DMS114 treated with DMSO at 0.1 percent for 48 hours (cell line): ENCODE results near the gene GABRG3.
"Not testable (repeated sequence)": the region's sequence is repeated elsewhere in the genome, so short reads cannot be mapped to it uniquely, and the experiment has no call there.

Experiments
- DNase-seq: peaks from one replicate; lab custom pipeline; 2025; ENCODE audit not compliant: unreplicated experiment; lab: John Stamatoyannopoulos, UW

Gene GABRG3

DNA sequence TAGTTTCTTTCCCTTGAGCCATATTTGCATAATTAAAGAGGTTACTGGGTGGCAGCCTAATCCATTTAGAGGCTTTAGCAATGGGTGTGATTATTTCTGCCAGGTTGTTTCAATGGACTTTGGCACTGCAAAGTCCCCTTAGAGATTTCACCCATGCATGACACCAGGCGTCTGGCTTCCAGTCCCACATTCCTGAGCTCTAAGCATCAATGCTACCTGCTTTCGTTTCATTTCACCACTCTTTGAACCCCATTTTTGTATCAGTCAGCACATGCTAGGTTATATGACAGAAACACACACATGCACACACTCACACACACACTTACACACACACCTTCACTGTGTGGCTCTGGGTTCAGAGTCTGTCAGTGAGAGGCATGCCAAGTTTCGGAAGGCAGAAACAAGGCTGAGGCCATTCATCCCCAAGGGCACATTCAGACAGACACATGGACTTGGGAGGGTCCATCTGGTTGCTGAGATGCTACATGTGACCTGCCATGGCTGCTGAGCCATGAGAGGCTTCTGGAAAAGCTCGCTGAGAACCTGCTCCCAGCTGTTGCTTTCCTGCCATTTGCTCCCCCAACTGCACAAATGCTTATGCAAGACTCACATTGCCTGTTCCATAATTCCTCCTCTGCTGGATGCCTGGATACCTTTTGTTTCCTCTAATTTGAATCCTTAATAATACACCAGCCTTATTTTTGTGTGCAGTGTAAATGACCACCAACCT lies 354.1 kb downstream of the GABRG3 start:
- DNase-seq, result no peak

DNA sequence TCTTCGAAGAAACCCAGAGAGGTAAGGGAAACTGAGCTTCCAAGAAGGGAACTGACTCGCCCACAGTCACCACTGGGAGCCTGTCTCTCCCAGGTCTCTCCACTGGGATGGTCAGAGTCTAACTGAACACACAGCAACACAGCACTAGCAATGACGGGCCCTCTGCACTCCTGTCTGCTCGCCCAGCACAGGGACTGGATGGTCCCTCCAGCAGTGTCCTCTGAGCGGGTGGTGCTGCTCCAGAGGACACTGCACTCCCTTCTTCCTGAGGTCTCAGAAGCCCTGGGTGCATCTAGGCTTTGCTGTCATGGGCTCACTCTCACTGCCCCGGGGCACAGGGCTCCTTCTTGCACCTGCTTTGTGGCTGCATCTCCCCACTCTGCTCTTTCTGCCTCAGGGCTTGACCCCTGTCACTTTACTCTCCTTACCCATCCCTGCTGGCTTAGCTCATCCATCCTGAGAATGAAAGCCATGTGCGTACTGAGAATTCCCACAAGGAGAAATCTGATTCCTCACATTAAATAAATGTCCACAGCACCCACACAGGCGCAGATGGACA lies 356.6 kb downstream of the GABRG3 start:
- DNase-seq, result no peak

DNA sequence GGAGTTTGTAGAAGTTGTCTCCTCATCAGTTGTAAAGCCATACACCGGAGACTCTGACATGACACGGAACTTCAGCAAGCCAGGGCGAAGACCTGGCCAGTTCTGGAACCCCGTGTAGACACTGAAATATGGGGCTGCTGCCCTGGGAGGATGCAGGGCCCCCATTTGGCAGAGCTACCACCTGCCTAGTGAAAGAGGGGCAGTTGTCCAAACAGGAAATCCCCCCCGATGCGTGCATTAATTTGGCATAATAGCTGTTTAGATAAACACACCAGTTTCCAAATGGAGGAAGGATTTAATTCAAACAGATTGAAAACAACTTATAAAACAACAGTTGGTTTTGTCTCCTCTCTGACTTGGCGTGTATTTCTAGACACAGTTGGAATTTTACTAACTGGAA lies 357.2 kb downstream of the GABRG3 start:
- DNase-seq, result no peak

DNA sequence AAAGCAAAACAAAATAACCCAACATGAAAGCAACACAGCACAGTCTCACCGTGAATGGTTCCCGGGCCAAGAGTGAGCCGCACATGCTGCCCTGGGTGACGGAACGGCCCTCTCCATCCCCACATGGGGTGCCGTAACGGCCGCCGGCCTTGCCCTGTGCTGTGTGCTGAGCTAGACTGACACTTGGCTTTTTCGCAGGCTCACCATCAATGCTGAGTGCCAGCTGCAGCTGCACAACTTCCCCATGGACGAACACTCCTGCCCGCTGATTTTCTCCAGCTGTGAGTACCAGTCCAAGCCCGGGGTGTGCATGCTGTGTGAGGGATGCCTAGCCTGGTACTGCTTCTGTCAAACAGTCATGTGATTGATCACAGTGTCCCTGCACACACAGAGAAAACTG lies 357.6 kb downstream of the GABRG3 start:
- no peak for DNase-seq

DNA sequence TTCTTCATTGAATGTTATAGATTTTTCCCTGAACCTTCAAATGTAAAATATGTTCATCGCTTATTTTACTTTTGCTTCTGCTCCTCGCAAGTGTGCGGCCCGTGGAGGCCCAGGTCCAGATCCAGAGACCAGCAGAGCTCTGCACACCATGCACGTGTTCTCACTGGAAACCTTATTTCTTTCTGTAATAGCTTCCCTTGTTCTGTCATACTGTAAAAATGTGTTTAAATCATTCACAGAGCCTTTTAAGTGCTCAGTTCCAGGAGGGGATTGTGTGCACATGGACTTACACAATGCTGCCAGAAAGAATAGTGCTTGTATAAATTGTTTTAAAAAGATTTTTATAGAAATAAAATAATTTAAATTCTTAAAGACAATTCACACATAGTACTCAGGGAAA lies 359.3 kb downstream of the GABRG3 start:
- DNase-seq, result no peak

DNA sequence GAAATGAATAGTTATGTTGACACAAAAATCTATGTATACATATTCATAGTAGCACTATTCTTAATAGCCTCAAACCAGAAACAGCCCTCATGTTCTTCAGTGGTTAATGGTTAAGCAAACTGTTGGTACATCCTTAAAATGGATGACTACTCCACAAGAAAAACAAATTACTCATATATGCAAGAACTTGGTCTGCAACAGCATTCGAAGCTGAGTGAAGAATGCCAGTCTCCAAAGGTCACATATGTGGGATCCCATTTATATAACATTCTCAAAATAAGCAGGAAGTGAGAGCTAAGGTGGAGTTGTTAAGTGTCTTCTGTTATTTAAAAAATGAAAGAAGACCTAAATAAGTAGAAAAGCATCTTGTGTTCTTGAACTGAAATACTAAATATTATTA lies 365.7 kb downstream of the GABRG3 start:
- no peak for DNase-seq

DNA sequence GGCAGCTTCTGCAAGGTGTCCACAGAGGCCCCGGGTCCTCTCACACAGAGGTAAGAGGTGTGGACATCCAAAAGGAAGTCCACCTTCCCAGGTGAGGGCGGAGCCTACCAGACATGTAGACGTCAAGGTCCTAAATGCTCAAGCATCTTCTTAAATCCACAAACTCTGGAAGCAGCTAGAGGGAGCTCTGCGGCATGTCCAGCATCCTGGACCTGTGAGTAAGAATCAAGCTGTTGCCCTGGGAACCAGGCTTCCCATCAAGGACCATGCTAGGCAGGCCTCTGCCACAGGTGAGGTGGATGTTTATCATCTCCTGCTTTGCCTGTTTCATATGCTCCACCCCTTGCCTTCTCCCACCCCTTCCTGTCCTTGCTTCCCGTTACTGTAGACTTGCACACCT lies 368.2 kb downstream of the GABRG3 start:
- DNase-seq, result no peak

DNA sequence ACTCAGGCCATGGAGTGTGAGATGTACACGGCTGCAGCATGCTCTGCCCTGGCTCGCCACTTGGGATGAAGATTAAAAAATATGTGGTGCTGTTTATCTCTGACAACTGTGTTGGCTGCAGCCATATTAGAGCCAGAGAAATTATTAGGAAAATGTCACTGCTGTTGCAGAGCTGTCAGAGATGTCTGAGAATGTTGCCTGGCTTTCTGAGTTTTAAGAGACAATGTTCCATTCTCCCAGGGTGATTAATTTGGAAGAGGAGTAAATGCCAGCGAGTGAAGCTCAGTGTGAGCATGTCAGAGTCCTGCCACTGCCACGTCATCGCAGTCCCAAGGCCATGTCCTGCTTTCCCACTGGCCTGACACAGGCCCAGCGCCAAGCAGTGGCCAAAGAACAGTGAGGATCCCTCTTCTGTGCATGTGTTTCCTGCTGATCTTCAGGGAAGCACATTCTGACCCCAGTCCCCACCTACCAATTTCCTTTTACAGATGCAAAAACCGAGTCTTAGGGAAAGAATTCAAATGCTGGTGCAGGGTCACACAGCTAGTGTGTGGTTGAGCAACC lies 370.9 kb downstream of the GABRG3 start:
- no peak for DNase-seq

DNA sequence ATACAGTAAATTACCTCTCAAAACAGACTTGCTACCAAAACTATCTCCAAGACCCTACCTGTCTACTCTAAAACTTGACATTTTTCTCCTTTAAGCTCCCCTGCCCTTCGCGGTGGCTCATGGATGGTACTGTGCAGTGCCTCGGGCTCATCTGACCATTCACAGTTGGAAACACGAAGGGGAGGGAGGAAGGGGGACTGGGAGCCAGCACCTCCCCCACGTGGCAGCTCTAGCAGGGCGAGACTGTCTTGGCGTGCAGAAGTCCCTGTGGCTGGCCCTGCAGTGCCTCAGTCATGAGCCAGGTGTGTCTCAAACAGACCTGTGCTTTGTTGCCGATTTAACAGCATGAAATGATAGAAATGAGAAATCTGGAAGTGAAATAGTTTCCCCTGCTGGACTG lies 372.0 kb downstream of the GABRG3 start:
- DNase-seq, result no peak

DNA sequence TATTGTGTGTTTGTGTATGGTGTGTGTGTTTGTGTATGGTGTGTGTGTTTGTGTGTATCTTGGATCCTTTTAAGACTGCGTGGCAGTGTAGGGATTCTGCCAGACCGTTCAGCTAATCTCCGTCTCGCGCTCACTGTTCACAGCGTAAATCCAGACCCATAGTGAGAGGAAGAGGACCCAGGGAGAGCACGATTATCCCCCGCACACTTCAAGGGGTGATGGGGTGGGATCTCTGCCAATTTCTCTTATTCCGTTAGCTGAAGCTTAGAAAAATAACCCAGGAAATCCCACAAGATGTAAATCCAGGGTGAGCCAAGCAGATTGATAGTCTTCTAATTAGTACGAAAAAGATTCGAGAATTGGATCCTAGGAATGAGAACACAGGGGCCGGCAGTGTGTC lies 381.2 kb downstream of the GABRG3 start:
- DNase-seq, result no peak

DNA sequence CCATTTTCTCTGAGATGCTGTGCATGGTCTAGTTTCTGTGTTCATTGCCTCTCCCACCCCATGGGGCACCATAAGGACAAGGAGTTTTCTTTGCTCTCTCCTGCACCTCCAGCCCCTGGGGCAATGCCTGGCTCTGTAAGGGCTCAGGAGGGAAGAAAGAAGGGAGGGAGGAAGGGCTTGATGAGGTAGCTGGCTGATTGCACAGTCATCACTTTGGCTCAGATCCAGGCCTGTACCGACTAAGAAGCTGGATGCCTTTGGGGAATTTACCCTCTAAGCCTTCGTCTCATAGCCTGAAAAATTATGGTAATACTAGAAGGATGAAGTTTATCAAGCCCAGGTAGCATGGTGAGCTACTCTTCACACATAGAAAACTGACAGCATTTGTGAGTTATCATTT lies 382.9 kb downstream of the GABRG3 start:
- DNase-seq, result no peak

DNA sequence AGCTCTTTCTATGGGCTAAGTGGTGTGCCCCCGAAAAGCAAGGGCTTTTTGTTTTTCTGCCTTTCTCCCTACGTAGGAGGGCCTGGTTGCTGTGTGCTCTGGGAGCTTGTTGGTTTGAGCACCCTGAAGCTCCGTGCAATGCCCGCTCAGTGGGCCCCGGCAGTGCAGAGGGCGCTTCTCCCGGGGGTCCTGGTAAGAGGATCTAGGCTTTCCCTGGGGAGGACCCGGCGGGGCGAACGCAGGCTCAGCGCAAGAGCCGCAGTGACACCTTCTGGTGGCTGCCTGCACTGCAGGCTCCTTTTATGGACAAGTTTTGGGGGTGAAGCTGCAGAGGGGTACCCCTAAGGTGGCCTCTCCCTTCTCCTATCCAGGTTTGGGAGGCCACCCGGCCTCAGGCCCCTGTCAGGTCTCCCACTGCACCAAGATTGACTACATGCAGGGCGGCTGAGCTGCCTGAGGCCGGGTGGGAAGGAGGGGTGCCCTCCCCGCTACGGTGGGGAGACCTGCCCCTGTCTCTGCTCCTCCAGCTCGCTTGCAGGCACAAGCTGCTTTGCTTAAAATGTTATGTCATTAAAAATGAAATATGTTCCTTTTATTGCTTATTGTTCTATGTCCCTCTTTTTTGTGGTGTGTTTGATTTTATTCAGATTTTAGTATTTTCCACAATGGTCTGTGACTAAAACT lies 387.9 kb downstream of the GABRG3 start:
- DNase-seq, result peak; percentile 25

DNA sequence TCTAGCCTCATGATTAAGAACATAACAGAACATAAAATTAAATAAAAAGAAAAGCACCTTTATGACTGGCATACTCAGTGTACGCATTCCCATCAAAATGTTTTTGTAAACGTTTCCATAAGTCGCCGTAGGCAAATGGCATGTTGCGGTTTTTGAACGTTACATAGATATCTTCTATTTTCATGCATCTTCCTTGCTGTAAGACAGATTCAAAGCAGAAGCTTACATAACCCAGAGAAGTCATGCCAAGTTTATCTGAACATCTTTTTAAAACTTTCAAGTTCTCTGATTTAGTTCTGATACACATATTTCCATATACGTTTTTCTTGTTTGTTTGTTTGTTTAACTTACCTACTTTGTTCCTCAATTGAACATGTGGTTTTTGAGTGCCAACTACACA lies 388.6 kb downstream of the GABRG3 start:
- no peak for DNase-seq

DNA sequence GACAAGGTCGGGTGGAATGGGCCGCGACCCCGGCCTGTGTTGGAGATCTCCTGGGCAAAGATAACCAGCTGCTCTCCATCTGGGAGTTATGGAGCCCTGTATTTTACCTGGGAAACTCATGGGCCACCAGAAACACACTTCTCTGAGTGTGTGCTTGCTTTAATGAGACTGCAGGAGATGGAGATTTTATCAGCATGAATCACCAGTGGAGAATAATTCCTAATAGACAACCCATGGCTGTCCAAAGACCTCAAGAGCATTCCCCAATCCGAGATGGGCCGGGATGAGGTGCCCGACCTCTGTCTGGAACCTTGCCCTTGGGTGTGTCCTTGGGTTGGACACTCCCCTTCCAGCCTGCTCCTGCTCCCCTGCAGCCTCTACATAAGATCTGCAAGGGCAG lies 389.3 kb downstream of the GABRG3 start:
- DNase-seq, result no peak

DNA sequence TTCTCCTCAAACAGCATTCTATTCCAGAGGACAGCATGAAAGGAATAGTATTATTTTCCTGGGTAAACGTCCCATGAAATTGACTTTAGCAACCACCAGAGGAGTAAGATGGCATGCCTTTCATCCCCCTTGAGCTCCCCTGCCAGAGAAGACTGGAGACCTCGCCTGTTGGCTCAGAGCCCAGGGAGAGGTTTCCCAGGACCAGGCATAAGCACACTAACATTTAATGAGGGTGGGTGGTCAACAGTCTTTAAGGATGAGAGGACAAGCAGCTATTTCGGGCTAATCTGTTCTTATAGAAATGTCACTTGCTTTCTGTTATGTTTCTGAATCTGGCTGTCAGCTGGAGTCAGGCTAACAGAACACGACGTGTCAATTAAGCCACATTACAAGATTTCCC lies 390.5 kb downstream of the GABRG3 start:
- DNase-seq, result no peak

DNA sequence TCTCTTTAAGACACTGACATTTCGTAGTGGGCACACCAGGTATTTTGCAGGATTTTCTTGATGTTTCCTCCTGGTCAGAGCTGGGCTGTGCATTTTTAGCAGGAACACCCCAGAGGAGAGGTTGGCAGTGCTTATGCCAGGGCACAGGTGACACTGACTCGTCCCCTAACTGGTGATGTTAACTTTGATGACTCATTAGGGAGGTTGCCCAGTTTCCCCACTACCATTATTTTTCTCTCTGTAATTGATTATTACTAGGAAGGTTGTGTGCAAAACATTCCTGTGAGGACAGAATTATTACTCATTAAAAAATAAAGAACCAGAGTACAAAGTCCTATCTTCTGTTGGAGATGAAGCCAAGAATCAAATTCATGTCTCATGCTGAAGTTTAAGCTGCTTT lies 394.5 kb downstream of the GABRG3 start:
- no peak for DNase-seq

DNA sequence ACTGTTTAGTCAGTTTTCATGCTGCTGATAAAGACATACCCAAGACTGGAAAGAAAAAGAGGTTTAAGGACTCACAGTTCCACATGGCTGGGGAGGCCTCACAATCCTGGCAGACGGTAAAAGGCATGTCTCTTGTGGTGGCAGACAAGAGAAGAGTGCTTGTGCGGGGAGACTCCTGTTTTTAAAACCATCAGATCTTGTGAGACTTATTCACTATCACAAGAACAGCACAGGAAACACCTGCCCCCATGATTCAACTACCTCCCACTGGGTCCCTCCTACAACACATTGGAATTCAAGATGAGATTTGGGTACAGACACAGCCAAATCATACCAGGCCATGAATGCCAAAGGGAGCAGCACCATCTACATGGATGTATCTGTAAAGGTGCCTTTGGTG lies 406.4 kb downstream of the GABRG3 start:
- DNase-seq, result not testable (repeated sequence)

DNA sequence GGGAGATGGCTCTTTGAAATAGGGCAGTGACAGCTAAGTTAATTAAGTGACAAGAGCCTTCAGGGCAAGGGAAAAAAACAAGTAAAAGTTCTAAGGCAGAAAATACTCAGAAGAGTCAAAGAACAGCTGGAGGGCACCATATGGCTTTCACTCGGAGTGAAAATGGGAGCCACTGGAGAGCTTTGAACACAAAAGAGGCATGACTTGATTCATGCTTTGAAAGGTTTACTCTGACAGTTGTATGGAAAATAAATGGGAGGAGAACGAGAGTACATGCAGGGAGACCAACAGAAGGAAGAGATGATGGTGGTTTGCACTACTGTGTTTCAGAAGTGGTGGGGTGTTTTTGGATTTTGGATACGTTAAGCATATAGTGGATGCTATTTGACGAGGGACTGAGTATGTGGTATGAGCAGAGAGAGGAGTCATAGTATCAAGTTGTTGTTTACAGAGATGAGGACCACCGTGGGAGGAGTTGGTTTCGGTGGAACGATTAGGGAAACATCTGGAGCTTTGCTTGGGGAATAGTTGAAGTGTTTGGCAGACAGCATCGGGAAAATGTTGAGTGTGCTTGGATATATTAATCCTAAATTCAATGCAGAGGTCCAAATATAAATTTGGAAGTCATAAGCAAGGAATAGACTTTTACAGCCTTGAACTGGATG lies 411.5 kb downstream of the GABRG3 start:
- no peak for DNase-seq

DNA sequence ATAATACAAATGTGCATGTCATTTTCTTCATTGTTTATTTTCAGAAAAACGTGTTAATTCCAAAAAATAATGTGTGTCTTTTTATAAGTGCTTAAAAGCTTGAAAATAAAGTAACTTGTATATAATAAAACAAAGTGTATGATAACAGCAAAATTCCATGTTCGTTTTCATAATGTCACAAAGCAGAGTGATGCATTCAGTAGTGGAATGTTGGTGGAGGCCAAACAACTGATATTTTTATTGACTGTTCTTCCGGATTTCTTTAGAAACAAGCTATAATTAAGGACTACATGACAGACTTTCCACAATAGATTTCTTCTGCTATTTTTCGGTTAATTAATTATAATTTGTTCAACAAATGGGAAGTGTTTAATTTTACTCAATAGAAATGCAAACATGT lies 412.7 kb downstream of the GABRG3 start:
- no peak for DNase-seq

DNA sequence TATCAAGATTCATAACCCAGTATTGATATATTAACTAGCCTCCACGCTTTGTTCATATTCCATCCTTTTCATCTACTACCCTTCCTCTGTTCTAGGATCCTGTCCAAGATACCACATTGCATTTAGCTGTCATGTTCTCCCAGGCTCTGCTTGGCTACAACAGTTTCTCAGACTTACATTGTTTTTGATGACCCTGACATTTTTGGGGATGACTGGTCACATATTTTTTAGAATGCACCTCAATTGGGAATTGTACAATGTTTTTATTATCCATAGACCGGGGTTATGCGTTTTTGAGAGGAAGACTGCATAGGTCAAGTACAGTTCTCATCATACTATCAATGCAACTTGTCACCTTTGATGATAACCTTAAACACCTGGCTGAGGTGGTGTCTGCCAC lies 421.2 kb downstream of the GABRG3 start:
- DNase-seq, result no peak

DNA sequence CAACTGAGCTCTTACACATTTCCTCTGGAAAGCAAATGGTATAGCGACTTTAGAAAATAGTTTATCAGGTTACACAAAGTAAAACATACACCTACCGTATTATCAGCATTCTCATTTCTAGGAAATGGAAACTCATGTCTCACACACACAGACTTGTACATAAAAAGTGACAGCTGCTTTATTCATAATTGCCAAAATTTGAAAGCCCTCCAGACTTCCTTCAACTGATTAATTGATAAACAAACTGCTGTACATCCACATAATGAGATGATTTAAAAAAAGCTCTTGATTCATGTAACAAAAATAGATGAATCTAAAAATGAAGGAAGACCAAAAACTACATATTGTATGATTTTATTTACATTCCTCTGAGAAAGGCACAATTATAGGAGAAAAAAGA lies 425.5 kb downstream of the GABRG3 start:
- DNase-seq, result no peak

DNA sequence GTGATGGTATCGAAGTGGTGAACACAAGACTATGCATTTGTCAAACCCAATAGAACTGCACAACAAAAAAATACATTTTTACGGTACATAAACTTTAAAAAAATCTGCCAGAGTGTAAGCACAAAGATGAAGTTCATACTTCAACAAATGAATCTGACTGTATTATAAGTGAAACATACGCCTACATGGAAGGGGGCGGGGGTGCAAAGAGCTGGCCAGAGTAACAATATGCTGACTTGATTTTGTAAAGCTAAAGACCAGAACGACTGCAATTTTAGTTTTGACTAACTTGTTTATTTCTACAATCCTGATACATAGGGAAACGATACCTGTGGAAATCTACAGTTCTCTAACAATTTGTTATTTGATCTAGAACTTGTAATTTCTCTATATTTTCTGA lies 426.0 kb downstream of the GABRG3 start:
- DNase-seq, result no peak
